Heart right ventricle (tissue), 16 donors: ENCODE results near the gene MORF4L1. TPM values are rescaled to one million over a fixed set of nuclear protein-coding genes. Genes with fewer than 3 reads are reported as not detected.

ENCODE experiments used
- ATAC-seq, 8 donors: fragments of 200-7000 bp; cut with Tn5 transposase; one replicate each; pipeline ENCODE4 v1.9.1; 2020; ENCODE audit warnings: mild to moderate bottlenecking in 8 of 8, moderate library complexity in 8 of 8, moderate number of reproducible peaks in 1 of 8
- DNase-seq, 2 donors: peaks; one replicate each; pipeline ENCODE4 v3.0.0-alpha.2; 2020
- H3K27ac ChIP-seq, 10 donors: fragments of 200-600 bp; sonication (generic) in 2 of 10; one replicate each; pipeline versions ENCODE4 v1.5.0 to v1.8.0; 2020 to 2022; ENCODE audit warnings: mild to moderate bottlenecking in 3 of 10
- H3K27me3 ChIP-seq, 7 donors: fragments of 200-600 bp; one replicate each; pipeline ENCODE4 v1.8.0; 2021 to 2022; ENCODE audit warnings: mild to moderate bottlenecking in 2 of 7
- H3K36me3 ChIP-seq, 9 donors: fragments of 200-600 bp; sonication (generic) in 1 of 9; one replicate each; pipeline versions ENCODE4 v1.5.0 to v1.8.0; 2020 to 2022; ENCODE audit warnings: mild to moderate bottlenecking in 2 of 9
- H3K4me1 ChIP-seq, 9 donors: fragments of 200-600 bp; sonication (generic) in 1 of 9; one replicate each; pipeline versions ENCODE4 v1.5.0 to v1.8.0; 2020 to 2022; ENCODE audit warnings: mild to moderate bottlenecking in 4 of 9
- H3K4me3 ChIP-seq, 10 donors: fragments of 200-600 bp; sonication (generic) in 2 of 10; one replicate each; pipeline versions ENCODE4 v1.5.0 to v1.8.0; 2020 to 2022; ENCODE audit warnings: mild to moderate bottlenecking in 7 of 10, moderate library complexity in 2 of 10
- H3K9me3 ChIP-seq, 11 donors: fragments of 200-600 bp in 10 of 11; sonication (generic) in 2 of 11; one replicate each; pipeline versions ENCODE4 v1.5.0 to v1.8.0; 2013 to 2022; ENCODE audit warnings: mild to moderate bottlenecking in 2 of 11, control low read depth in 1 of 11, moderate library complexity in 1 of 11
- CTCF ChIP-seq, 9 donors: fragments of 200-600 bp; sonication (generic) in 2 of 9; IDR thresholded peaks; one replicate each; pipeline versions ENCODE4 v1.5.0 to v1.8.0; 2021 to 2022; ENCODE audit warnings: antibody characterized with exemption in 9 of 9, mild to moderate bottlenecking in 5 of 9, moderate library complexity in 1 of 9
- WGBS, 2 donors: extraction: QIAGEN DNeasy Blood & Tissue Kit; methylation state at CpG; one replicate each; pipeline ENCODE4 v1.1.7; 2013; ENCODE audit warnings: inconsistent platforms in 1 of 2; 5-methylcytosine and 5-hydroxymethylcytosine counted together
- intact Hi-C, 10 donors: fragments of 100-400 bp; cut with DNase I; formaldehyde crosslinking; loops; one replicate each; pipeline versions ENCODE4 v1.11.1 to v1.14.2; 2022
- polyA plus RNA-seq, 2 donors: library from polyadenylated mRNA; stranded (reverse); fragments of 200-250 nt; gene quantifications; one replicate each; pipeline ENCODE4 v1.2.3, GENCODE V29; 2013
- total RNA-seq, 10 donors: library from RNA; stranded (reverse); fragmentation: NEBNext Ultra II Directional in 3 of 10; extraction: Animal tissue kit (Norgen Biotek cat#: 25700) in 3 of 10; gene quantifications; one replicate each; pipeline versions ENCODE4 v1.2.1 to v1.2.4, GENCODE V29; 2021 to 2023
- donor health status: Arrhythmogenic right ventricular cardiomyopathy.
- donor health status: ischemic (EF 13 %, LVEDD 7.1; RV severe dilation, severe dysfunction).
- donor health status: healthy with polysubstance abuse.
- donor health status: DM: no; HTN: yes; CAD: no.
- donor health status: DM: no; HTN: no; CAD: no.
- donor health status: ischemic (EF 25% LVEDD 6.9; RV normal size, moderate dysfunction).
- donor health status: ischemic (EF 25% LVEDD 5.7; RV mildly dilated, moderate dysfunction).
- donor health status: healthy.
- donor health status: DM: yes; HTN: yes; CAD: no.
- donor health status: Ischemic cardiomyopathy.
- donor health status: ischemic (EF 35%, LVEDD 5.7; RV mildly dilated, moderate dysfunction).
- donor health status: nonischemic (EF 11% LVEDD 7.7; RV severe dilation, severe dysfunction).
- donor health status: DM: yes; HTN: yes; CAD: no.
- donor health status: PGD.
- donor health status: ischemic (EF 29% LVEDD 5.4; RV normal size, mild dysfunction).
- donor health status: nonischemic (EF 23%, LVEDD 6.1; RV moderate dilation, normal function).

Gene MORF4L1
- total and polyA plus RNA-seq, 12 donors = 119 to 399 (median 361) TPM

DNA sequence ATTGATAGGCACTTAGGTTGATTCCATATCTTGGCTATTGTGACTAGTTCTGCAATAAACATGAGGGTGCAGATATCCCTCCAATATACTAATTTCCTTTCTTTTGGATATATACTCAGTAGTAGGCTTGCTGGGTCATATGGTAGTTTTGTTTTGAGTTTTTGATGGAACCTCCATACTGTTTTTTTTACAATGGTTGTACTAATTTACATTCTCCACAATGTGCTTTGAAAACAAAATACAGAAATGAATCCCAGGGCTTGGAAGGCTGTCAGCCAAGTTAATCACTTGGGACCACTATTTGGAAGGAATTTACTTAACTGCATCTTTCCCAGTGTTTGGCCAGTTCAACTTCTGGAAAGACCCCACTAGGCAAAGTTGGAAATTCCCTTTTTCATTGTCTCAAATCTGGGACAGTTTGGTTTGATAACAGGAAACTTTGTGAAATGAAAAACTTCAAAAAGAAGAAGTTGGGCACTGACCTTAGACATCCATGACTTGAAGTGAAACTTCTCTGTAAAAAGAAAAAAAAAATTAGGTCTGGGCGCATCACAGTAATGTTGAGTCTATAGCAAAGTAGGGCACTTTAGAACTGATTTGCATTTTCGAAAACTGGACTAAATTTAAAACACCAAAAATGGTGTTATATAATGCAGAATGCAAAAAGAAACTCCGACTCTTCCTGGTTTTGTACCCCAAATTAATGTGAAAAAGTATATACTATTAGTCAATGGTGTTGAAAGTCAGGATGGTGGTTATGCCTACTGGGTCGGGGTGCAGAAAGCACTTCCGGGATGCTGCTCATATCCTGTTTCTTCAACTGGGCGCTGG is 66.2 kb downstream of the MORF4L1 start:
- H3K4me1 ChIP-seq = peaks cover 3 to 90% (median 61%) of the 10 kb centered on the region in 9 donors
- intact Hi-C loops = no loop called here
- 62 to 68% methylated on average over 6 of the region's 6 CpGs for WGBS, 2 donors

DNA sequence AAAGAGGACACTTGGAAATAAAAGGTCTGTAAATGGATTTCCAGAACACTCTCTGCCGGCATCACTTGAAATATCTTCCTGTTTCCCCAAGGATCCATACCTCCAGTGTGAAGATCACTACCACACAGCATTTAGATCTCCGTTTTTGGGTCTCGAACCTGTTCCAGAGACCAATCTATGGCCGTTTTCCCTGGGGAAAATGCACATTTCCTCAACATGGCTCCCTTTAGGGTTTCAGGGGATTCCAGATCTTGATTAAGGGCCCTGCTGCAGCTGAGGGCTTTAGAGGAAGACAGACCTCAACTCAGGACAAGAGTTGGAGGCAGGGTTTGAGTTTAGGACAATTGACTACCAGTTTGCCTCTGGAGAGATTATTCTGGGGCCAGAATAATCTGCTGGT is 70.1 kb downstream of the MORF4L1 start:
- Histone ChIP-seq H3K9me3 (no peaks in the 10 kb centered on the region), H3K4me3 (peak overlapping the region in 3 of 10 donors; percentile 12 to 76 (median 73)), H3K27ac (peak overlapping the region in 2 of 10 donors; percentile 2 to 85), H3K4me1 (peaks cover 3 to 60% (median 30%) of the 10 kb centered on the region in 9 donors), H3K36me3 (peaks cover 0 to 9% (median 0%) of the 10 kb centered on the region in 9 donors), H3K27me3 (no peaks in the 10 kb centered on the region)
- no peak for ATAC-seq
- 86 to 89% methylated on average over 4 of the region's 4 CpGs for WGBS, 2 donors
- intact Hi-C loops = no loop called here
- DNase-seq = no peak
- no peak for TF ChIP-seq CTCF (IDR thresholded peaks at IDR 0.05)

More for the DNA sequence above, 66.2 kb downstream of the MORF4L1 start:
- DNase-seq (no peak), ATAC-seq (no peak)
- H3K9me3 ChIP-seq = no peaks in the 10 kb centered on the region
- no peaks in the 10 kb centered on the region for H3K27me3 ChIP-seq
- H3K4me3 ChIP-seq = no peak overlapping the region
- peaks cover 0 to 30% (median 0%) of the 10 kb centered on the region in 9 donors for H3K36me3 ChIP-seq
- peak overlapping the region in 9 of 10 donors; percentile 29 to 89 (median 46) for H3K27ac ChIP-seq
- TF ChIP-seq CTCF (IDR thresholded peaks at IDR 0.05) = no peak

GRCh38 chr15:78943692-78944091 is 71.0 kb downstream of the MORF4L1 start:
- peak overlapping the region; percentile 16 to 81 (median 74) for H3K4me3 ChIP-seq
- peaks cover 3 to 51% (median 21%) of the 10 kb centered on the region in 9 donors for H3K4me1 ChIP-seq
- no peaks in the 10 kb centered on the region for H3K27me3 ChIP-seq
- peak in 2 of 8 donors; percentile 5 to 15 for ATAC-seq
- H3K9me3 ChIP-seq = no peaks in the 10 kb centered on the region
- peak overlapping the region in 8 of 10 donors; percentile 30 to 88 (median 81) for H3K27ac ChIP-seq
- H3K36me3 ChIP-seq = peaks cover 0 to 9% (median 0%) of the 10 kb centered on the region in 9 donors
- TF ChIP-seq CTCF (IDR thresholded peaks at IDR 0.05) = no peak
- intact Hi-C loops = no loop called here
- 71 to 73% methylated on average over 7 of the region's 7 CpGs for WGBS, 2 donors
- no peak for DNase-seq

DNA sequence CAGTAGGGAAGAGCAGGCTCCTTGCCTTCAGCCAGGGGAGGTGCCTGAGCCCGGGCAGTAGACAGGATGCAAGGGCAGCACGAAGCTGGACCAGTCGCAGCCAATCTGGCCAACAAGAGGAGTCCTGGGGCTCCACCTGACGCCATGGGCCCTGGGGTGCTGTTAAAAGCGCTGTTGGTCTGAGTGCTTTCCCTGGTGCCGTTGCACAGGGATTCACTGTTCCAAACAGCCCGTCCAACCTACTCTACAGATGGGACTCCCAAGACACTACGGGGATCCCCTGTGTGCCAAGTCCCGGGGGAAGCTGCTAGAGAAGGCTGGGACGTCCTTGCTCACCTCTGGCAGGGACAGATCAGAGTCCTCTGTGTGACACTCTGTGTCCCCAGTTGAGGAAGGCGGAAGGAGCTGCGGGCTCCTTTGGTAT is 71.5 kb downstream of the MORF4L1 start:
- DNase-seq = no peak
- Histone ChIP-seq H3K27ac (peak overlapping the region; percentile 30 to 88 (median 80)), H3K9me3 (no peaks in the 10 kb centered on the region), H3K27me3 (no peaks in the 10 kb centered on the region), H3K36me3 (peaks cover 0 to 9% (median 0%) of the 10 kb centered on the region in 9 donors), H3K4me3 (peak overlapping the region; percentile 16 to 81 (median 74)), H3K4me1 (peaks cover 3 to 45% (median 15%) of the 10 kb centered on the region in 9 donors)
- intact Hi-C loops = no loop called here
- ATAC-seq = peak in 7 of 8 donors; percentile 23 to 67 (median 50)
- WGBS, 2 donors = 27 to 45% methylated on average over 12 of the region's 12 CpGs
- no peak for TF ChIP-seq CTCF (IDR thresholded peaks at IDR 0.05)
